ENCODE data around the gene UCKL1.

The UCKL1 gene

DNA sequence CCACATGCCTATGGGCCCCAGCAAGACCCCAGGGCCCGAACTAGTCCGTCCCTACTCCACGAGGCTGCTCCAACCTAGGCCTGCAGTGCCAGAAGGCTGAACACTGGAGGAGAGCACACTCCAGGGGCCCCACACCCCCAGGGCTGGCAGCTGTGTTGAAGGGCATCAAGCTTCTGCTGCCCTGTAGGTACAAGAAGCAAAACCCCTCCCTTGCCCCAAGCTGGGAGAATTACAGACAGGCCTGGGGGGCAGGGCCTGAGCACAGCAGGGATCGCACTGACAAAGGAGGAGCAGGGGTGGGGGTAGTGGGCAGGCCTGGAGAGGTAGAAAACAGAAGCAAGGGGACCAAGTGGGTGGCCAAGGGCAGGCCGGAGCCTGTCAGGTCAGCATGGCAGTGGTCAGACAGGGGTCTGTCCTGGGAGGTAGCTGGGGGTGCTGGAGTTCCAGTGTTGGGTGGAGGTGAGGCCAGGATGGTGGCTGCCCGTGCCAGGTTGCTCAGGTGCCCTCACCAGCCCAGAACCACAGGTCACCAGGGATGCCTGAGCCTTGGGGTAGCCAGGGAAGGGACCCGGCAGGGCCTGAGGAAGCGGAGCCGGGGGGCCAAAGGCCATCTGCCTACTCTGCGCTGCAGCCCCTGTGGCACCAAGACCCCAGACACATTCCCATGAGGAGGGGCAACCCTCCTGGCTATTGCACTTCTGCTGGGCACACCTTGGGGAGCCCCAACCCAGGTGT, 2.9 kb upstream of the UCKL1 start:
- no peak for DNase-seq

DNA sequence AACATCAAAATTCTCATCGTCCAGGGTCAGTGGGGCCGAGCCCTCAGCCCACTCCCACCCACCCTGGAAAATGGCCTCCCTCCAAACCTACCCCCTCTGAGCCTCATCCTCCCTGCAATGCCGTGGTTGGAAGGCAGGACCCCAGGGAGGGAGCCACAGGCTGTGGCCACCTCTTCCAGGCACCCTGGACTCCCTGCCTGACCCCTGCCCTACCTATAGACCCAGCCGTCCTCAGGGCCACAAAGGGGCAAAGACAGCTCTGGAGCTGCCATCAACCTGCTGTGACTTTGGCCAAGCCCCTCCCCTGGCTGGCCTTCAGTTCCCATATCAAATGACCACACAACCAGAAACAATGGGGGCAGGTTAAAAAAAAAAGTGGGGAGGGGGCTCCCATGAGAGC, 2.3 kb upstream of the UCKL1 start:
- DNase-seq: no peak

- DNase-seq: no peak
Observed at GRCh38 chr20:63957690-63958441, 1.6 kb upstream of the UCKL1 start.

DNA sequence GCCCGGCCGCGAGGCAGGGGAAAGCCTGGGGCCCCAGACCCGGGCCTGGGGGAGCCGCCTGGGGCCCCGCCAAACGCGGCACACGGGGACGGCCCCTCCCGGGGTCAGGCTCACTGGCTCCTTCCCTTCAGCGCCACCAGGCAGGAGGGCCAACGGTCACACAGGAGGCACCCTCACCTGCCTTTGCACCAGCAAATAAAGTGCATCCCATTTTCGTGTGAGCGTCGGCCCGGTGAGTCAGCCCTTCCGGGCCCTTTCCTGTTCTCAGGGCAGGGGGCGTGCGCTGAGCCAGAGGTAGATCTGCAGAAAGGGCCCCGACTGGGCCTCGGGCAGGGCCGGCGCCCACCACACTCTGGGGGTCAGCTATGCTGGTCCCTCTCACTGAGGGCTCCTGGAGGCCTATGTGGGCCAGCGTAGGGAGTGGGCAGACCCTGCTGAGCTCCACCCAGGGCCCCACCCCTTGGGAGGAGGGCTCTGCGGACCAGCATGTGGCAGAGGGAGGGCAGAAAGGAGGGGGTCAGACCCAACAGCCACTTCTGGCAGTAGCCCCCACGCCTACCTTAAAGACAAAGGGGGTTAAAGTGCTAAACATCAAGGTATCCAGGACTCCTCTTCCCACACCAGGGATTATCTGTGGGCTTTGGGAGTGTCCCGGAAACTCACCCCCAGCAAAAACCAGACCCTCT, 931 bp upstream of the UCKL1 start:
- DNase-seq: peak; percentile 56

- no peak for DNase-seq
Observed at GRCh38 chr20:63956664-63957003, 418 bp upstream of the UCKL1 start.

- DNase-seq: peak; percentile 20
Observed at GRCh38 chr20:63955281-63955826, 862 bp downstream of the UCKL1 start.

DNA sequence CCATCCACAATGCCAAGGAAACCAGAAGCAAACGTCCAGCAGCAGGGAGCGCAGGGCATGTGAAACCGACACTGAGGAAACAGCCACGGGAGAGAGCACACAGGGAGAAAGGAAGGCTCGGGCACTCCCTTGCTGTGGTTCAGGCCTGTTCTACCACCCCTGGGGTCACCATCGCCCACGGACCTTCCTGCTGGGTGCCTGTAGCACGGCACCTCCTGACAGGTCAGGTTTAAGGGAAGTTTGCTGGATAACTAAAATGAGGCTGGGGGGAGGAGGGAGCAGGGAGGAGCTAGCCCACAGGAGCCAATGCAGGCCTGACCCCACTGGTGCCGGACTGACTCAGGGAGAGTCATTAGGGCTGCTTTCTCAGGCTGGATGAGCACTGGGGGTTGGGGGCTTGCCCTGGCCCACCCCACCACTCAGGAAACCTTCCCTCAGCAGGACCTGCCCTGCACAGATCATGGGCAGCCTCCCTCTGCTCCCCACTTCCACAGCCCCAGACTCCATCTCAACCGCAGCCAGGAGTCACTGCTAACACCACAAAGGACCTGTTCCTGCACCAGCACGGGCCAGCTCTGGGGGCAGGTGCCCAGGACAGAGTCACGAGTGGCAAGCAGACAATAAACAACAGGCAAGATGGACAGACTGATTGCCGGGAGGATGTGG, 2.3 kb downstream of the UCKL1 start:
- no peak for DNase-seq

DNA sequence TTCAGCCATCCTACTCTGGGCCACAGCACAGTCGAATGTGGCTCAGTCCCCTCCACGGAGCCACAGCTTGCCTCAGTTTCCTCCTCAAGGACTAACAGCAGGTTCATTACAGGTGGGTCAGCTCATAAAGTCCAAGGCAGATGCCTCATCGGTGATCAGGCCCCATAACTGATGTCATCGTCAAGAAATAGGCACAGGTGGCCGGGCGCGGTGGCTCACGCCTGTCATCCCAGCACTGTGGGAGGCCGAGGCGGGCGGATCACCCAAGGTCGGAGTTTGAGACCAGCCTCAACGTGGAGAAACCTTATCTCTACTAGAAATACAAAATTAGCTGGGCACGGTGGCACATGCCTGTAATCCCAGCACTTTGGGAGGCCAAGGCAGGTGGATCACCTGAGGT, 3.4 kb downstream of the UCKL1 start:
- DNase-seq: no peak

DNA sequence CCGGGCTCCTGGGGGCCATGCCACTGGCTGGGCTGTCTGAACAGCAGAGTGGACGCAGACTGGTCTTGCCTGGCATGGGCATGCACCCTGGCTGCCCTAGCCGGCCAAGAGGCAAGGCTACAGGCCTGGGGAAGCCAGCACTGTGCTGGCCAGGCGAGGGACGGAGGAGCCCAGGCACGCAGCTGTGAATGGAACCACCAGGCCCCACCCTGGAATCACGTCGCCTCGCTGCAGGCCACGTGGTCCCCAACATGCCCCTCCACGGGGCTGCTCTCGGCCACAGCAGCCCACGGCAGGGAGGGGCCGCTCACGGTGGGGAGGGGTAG, 4.0 kb downstream of the UCKL1 start:
- DNase-seq: no peak

DNA sequence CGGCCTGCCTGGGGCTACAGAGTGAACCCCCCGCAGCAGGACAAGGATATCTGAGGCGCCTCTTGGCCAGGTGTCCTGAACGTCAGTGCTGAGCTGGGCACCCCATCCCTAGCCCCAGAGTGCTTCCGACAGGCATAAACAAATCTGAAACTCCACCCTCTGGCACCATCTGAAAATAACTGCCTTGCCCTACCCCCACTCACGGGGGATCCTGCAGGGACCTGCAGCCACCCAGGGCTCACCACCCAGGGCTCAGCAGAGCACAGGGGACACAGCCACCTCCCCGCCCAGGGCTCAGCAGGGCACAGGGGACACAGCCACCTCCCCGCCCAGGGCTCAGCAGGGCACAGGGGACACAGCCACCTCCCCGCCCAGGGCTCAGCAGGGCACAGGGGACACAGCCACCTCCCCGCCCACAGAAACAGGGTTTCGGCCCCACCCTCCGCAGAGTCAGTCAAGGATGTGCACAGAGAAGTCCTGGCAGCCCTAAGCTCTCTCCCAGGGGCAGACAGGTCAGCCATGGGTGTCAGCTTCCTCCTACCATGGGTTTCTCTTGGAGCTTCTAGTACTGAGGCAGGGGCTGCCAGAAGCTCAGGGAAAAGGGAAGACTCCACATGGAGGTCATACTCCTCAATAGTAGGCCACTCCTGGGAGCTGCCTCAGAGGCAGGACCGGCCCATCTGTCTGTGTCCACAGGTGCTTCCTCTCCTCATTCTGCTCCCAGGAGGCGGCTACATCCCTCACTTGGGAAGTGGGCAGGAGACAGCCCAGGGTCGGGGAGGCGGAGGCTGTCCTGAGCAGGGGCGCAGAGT, 4.6 kb downstream of the UCKL1 start:
- DNase-seq: no peak

DNA sequence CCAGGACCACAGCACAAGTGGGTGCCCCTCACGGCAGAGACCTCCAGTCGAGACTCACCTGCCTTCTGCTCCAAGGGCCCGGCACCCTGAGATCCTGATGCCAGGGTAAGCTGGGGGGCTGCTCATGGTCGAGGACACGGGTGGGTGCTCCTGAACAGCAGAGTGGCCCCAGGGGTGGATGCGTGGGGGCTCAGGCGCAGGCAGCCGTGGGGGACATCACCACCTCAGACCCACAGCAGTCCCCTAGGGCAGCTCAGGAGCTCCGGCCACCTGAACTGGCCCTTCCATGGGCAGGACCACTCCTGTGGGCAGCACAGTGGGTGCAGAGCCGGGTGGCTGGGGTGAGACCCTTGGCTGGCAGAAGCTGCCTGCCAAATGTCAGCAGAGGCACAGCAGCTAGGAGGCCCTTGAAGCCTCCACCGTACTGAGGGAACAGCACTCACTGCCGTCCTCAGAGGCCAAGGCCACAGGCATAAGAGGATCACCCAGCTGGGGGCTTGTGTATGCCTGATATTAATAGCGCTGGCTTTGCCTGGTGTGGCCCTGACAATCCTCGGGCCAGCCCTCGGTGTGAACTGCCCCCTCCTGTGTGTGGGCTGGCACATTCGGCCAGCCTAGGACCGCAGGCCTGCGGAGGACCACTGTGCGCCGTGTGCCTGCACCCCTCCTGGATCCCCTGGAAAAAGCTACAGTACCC, 5.4 kb downstream of the UCKL1 start:
- DNase-seq: no peak

- peak; percentile 27 for DNase-seq
Observed at GRCh38 chr20:63947638-63948456, 8.4 kb downstream of the UCKL1 start.

DNA sequence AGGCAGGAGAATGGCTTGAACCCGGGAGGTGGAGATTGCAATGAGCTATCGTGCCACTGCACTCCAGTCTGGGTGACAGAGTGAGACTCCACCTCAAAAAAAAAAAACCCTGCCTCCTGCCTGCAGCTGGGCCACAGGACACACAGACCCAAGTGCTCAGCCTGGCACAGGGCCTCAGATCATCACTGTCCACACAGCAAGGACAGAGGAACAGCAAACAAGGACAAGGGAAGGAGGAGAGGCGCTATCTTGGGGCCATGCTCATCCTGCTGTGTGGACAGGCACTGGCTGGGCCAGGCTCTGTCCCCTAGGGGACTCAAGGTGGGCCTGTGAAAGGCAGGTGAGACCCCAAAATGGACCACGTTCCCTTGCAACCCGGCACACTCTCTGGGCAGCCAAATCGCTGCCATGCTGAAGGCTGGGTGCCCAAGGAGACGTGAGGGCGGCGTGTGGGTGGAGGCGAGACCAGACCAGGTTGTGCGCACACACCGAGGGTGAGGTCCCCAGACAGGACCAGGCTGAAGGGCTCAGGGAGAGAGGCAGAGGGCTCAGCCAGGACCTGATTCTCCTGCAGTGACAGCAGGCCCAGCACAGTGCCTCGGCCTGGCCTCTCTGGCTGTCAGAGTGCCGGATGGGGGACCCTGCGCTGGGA, 9.1 kb downstream of the UCKL1 start:
- DNase-seq: no peak

GRCh38 chr20:63945921-63946920, 10.0 kb downstream of the UCKL1 start:
- no peak for DNase-seq

DNA sequence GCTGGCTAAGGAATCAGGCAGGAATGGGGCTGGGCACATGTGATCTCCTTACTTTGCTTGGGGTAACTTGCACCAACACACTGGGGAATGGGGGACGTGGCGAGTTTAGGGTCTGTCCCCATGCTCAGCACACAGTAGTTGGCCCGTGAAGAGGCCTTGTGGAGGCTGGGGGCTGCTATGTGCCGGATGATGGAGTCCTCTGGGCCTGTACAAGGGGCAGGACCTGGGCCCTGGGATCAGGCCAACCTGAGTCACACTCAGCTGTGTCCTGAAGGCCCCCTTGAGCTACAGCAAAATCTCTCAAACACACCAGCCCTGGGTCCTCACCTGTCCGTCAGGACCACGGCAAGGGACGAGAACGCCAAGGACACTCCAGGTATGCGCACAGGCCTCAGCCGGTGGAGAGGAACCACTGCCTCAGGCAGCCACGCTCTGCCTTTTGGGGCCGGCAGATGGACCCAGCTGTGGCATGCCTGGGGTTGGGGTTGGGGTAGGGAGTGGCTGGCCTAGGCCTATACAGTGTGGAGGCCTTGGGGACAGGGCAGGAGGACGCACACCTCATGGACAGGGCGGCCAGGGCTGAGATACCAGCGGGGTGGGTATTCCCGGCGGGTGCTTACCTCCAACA, 11.1 kb downstream of the UCKL1 start:
- DNase-seq: no peak

- DNase-seq: no peak
Observed at GRCh38 chr20:63944078-63944941, 11.9 kb downstream of the UCKL1 start.

- no peak for DNase-seq
Observed at GRCh38 chr20:63943808-63944077, 12.5 kb downstream of the UCKL1 start.
